Measurements from ENCODE around the gene LBX1.

Gene LBX1

DNA sequence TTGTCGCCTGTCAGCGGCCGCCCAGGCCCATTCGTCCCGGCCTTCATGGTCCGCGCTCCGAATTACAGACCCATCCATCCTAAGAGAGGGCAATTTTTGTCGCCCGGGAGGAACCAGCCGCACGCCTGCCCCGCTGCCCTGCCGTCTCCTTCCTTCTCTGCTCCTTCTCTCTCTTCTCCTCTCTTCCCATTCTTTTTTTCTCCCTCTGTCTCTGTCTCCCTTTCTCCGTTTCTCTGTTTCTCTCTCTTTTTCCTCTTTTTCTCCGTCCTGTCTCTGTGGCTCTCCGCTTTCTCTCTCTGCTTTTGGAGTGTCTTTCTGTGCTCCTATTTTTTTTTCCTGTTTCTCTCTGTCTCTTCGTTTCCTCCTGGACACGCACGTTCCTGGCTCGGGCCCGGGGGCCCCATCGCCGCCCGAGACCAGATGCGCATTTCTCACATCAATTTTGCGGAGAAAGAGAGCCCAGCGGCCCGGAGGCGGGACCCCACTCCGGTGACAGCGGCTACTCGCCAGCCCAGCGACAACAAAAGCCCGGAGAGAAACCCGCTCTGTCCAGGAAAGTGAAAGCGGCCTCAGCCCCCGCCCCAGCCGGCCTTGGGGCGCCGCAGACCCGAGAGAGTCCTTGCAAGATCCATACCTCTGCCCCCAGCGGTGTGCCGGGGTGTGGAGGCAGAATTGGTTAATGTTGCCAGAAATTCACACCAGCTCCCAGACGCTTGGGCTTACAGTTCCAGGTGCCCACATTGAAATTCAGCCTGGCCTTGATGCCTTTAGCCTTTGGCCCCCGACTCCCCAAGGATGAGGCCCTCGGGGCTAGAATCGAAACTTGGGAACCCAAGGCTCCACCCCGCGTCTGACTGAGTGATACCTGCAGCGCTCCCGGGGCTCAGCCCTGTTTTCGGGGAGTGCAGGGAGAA, 4.1 kb downstream of the LBX1 start:
- no peak for DNase-seq

- no peak for DNase-seq
Measured at GRCh38 chr10:101224060-101224909, 5.0 kb downstream of the LBX1 start.

GRCh38 chr10:101223274-101224059, 5.8 kb downstream of the LBX1 start:
- peak; percentile 63 for DNase-seq

DNA sequence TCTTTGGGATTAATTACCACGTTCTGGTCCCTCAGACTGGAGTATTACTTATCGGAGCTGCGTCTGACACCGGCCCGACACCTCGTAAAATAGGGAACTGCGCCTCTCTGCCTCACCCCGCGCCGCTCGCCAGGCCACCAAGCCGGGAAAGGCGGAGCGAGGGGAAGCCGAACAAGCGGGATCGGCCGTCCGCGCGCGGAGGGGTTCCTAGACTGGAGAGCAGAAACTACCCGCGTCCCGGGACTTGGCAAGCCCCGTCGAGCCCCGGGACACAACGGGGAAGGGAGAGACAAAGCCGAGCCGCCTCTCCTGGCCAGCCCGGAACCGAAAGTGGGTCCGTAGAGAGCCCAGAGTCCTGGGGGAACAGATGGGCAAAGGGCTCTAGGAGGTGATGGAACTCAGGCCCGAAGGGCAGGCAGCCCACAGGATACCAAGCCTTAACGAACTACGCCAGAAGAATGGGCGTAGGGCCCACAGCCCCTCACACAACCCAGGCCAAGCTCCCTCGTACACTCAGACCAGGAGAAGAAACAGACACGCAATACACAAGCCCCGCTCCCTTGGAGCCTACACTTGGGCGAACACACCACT, 6.5 kb downstream of the LBX1 start:
- DNase-seq, result no peak

DNA sequence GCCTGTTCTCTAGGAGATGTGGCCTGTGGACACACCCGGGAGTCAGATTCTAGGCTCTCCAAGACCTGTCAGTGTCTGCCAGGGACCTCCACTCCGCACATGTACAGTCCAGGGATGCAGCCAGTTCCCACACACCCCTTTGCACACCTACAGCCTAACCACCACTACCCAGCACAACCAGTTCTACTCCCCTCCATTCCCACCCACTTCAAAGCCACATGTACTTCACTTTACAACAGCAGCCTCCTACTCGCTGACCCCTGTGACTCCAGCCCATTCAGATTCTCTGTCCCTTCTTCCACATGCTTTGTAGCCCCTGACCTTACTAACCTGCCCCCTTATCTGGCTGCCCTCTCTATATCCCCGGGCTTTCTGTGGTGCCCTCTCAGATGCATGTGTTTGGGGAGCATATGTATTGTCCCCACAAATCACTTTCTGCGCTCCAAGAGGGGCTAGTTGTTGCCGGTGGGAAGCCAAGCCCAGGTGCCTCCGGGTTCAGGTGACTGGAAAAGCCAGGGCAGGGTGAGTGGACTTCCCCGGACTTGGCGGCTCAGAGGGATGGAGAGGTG, 7.2 kb downstream of the LBX1 start:
- no peak for DNase-seq

GRCh38 chr10:101221549-101221948, 7.7 kb downstream of the LBX1 start:
- DNase-seq, result no peak

GRCh38 chr10:101219946-101220451, 9.3 kb downstream of the LBX1 start:
- DNase-seq, result no peak

DNA sequence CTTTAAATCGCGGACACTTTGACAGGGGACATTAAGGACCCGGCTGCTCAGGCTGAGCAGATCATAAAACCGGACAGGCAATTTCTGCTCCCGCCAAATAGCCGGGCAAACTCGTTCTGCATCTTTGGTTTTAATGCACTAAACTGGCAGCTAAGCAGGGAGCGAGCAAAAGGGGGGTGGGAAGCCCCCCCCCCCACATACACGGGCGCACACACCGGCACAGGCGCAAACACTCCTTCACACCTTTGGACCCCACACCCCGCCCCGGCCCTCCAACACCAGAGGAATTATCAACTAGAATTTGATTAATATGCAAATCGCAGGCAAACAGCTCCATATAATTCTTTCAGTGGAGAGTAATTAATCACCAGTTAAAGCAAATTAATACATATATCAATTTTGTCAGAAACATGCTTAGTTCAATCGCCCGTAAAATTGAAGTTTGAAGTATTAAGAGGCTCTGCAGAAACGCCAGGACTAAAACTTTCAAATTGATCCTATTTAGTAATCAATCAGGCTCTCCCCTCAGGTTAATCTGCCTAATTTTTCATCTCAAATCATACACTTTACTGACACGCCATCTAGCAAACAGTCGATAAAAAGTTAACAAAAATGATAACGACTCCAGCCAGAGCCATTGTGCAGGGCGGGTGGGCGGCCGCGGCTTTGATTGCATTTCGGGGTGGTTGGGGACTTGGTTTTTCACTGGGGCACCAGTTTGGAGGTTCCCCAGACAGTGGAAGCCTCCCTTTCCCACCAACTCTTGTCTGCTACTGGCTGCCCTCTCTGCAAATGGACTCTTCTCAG, 9.9 kb downstream of the LBX1 start:
- no peak for DNase-seq

GRCh38 chr10:101218351-101219138, 10.7 kb downstream of the LBX1 start:
- no peak for DNase-seq

- DNase-seq, result peak; percentile 53
Measured at GRCh38 chr10:101217450-101218281, 11.6 kb downstream of the LBX1 start.

DNA sequence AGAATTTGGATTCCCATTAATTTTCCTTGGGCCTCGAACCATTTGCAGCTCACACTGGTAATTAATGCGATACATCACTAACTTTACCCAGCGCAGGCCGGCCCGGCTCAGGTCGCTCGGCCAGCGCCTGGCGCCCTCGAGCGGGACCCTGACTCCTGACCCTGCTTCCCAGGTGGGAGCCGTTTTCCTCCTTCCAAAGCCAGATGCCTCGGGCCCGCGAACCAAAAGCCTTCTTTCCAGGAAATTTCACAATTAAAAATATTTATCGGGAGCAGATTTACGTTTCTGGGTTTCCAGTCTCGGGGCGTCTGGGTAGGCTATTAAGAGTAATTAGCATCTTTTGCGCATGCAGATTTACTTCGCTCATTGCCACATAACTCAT, 12.2 kb downstream of the LBX1 start:
- DNase-seq, result no peak

DNA sequence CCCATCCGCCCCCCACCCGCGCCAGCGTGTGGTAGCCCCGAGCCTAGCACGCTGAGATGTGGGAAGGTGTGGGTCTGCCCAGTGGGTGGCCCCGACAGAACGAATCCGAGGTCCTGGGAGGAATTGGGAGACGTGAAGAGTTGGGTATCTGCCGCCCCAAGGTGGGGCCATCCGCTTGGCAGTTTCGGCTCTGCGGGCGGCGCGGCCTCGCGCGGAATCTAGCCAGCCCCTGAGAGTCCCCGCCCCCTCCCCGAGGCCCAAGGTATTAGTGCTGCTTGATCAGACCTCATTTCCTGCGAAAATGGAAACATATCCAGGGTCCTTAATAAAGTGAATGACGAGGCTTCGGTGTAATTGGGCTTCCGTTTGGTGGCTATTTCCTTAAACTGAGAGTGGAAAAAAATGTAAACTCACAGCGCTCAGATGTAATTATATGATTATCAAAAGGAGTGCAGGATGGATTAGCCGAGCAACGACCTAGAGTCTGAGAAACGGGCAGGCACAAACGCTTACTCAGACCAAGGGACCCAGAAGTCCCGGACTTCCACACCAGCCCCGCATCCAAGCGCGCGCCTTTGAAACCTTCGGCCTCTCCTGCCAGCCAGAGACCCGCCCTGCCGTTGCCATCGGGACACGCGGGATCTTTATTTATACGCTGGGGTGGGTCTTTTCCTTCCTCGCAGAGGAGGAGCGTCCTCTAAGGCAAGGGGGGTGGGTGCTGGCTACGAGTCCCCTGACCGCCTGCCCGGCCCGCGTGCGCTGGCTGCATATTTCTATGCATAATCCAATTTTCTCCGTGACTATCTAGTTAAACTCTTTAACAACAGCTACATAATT, 12.8 kb downstream of the LBX1 start:
- peak; percentile 60 for DNase-seq

GRCh38 chr10:101215397-101216206, 13.7 kb downstream of the LBX1 start:
- peak; percentile 60 for DNase-seq

GRCh38 chr10:101214446-101215396, 14.5 kb downstream of the LBX1 start:
- peak; percentile 94 for DNase-seq

DNA sequence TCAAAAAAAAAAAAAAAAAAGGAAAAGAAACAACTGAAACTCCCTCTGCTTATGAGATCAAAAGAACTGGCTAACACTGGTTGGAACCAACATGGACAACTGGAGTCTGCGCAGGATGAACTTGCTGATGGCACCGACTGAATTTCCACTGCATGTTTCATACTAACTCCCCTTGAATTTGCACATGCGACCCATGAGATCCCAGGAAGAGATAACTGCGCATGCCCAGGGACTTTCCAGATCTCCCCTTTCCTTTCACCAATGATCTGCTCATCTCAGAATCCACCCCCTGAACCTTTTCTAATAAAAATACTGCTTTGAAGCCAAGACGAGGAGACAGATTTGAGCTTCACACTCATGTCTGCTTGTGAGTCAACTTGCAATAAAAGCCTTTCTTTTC, 20.7 kb downstream of the LBX1 start:
- DNase-seq, result no peak

- no peak for DNase-seq
Measured at GRCh38 chr10:101207026-101207425, 22.2 kb downstream of the LBX1 start.

Measured in activated CD8-positive, alpha-beta memory T cell treated with anti-CD3 and anti-CD28 coated beads, Interleukin-2, amount 50 U/mL, for 48 hours (primary cell).